ENCODE data around the gene LCLAT1.

LCLAT1 gene

GRCh38 chr2:30662268-30663131, 215.5 kb downstream of the LCLAT1 start:
- TF ChIP-seq EZH2phosphoT487 (IDR thresholded peaks at IDR 0.05; ENCODE audit: borderline replicate concordance): no peak
- TF ChIP-seq CTCF (conservative IDR thresholded peaks at IDR 0.05; ENCODE audit: low read length): no peak
- Histone ChIP-seq H3K9ac (ENCODE audit: low read depth, low read length, poor library complexity, severe bottlenecking) (no peak overlapping the region), H3K4me2 (ENCODE audit: low read depth, low read length, poor library complexity, severe bottlenecking) (no peak overlapping the region), H3K4me1 (ENCODE audit: insufficient read depth, low read length, poor library complexity, severe bottlenecking) (no peaks in the 10 kb centered on the region), H3F3A (ENCODE audit: low read depth) (no peaks in the 10 kb centered on the region), H4K20me1 (ENCODE audit: insufficient read depth, low read length, poor library complexity, severe bottlenecking) (no peaks in the 10 kb centered on the region), H3K4me3 (ENCODE audit: low read length, poor library complexity, severe bottlenecking) (no peak overlapping the region), H3K9me3 (ENCODE audit: insufficient read depth, low read depth, low read length) (no peaks in the 10 kb centered on the region), H3K79me2 (ENCODE audit: insufficient read depth, low read length) (no peaks in the 10 kb centered on the region), H2AFZ (ENCODE audit: low read length) (no peak overlapping the region), H3K36me3 (ENCODE audit: insufficient read depth, low read length) (no peaks in the 10 kb centered on the region), H3K27me3 (ENCODE audit: insufficient read depth, low read length, poor library complexity, severe bottlenecking) (no peaks in the 10 kb centered on the region), H3K9me2 (replicated peaks; ENCODE audit: low read depth, low read length) (no peaks in the 10 kb centered on the region)

- Histone ChIP-seq H3K79me2 (ENCODE audit: insufficient read depth, low read length) (no peaks in the 10 kb centered on the region), H3K4me1 (ENCODE audit: insufficient read depth, low read length, poor library complexity, severe bottlenecking) (no peaks in the 10 kb centered on the region), H3K4me3 (ENCODE audit: low read length, poor library complexity, severe bottlenecking) (no peak overlapping the region), H3K27me3 (ENCODE audit: insufficient read depth, low read length, poor library complexity, severe bottlenecking) (no peaks in the 10 kb centered on the region), H3K9me2 (replicated peaks; ENCODE audit: low read depth, low read length) (no peaks in the 10 kb centered on the region), H3K4me2 (ENCODE audit: low read depth, low read length, poor library complexity, severe bottlenecking) (no peak overlapping the region), H3K36me3 (ENCODE audit: insufficient read depth, low read length) (no peaks in the 10 kb centered on the region), H3K9ac (ENCODE audit: low read depth, low read length, poor library complexity, severe bottlenecking) (no peak overlapping the region), H3F3A (ENCODE audit: low read depth) (no peaks in the 10 kb centered on the region), H4K20me1 (ENCODE audit: insufficient read depth, low read length, poor library complexity, severe bottlenecking) (no peaks in the 10 kb centered on the region), H2AFZ (ENCODE audit: low read length) (no peak overlapping the region), H3K9me3 (ENCODE audit: insufficient read depth, low read depth, low read length) (no peaks in the 10 kb centered on the region)
- TF ChIP-seq CTCF (conservative IDR thresholded peaks at IDR 0.05; ENCODE audit: low read length) (no peak), EZH2phosphoT487 (IDR thresholded peaks at IDR 0.05; ENCODE audit: borderline replicate concordance) (no peak)
These were observed 216.3 kb downstream of the LCLAT1 start for GRCh38 chr2:30663321-30663720.

GRCh38 chr2:30663806-30664205, 216.8 kb downstream of the LCLAT1 start:
- Histone ChIP-seq H3K27me3 (ENCODE audit: insufficient read depth, low read length, poor library complexity, severe bottlenecking) (no peaks in the 10 kb centered on the region), H3K4me2 (ENCODE audit: low read depth, low read length, poor library complexity, severe bottlenecking) (no peak overlapping the region), H3K4me3 (ENCODE audit: low read length, poor library complexity, severe bottlenecking) (no peak overlapping the region), H3K9ac (ENCODE audit: low read depth, low read length, poor library complexity, severe bottlenecking) (no peak overlapping the region), H3F3A (ENCODE audit: low read depth) (no peaks in the 10 kb centered on the region), H3K79me2 (ENCODE audit: insufficient read depth, low read length) (no peaks in the 10 kb centered on the region), H3K9me2 (replicated peaks; ENCODE audit: low read depth, low read length) (no peaks in the 10 kb centered on the region), H3K9me3 (ENCODE audit: insufficient read depth, low read depth, low read length) (0 out of 2 replicates have a peak, but pooled peaks cover under 1% of the 10 kb centered on the region), H4K20me1 (ENCODE audit: insufficient read depth, low read length, poor library complexity, severe bottlenecking) (no peaks in the 10 kb centered on the region), H3K4me1 (ENCODE audit: insufficient read depth, low read length, poor library complexity, severe bottlenecking) (no peaks in the 10 kb centered on the region), H2AFZ (ENCODE audit: low read length) (no peak overlapping the region), H3K36me3 (ENCODE audit: insufficient read depth, low read length) (no peaks in the 10 kb centered on the region)
- TF ChIP-seq EZH2phosphoT487 (IDR thresholded peaks at IDR 0.05; ENCODE audit: borderline replicate concordance): no peak
- TF ChIP-seq CTCF (conservative IDR thresholded peaks at IDR 0.05; ENCODE audit: low read length): no peak

All from Loucy (cell line).